GM10847 (cell line): Measurements from ENCODE around the gene KIR3DL2.
"Not testable (repeated sequence)": the region's sequence is repeated elsewhere in the genome, so short reads cannot be mapped to it uniquely, and the experiment has no call there.

Experiments
- POLR2A ChIP-seq: IDR thresholded peaks from 2 replicates; pipeline ENCODE4 v1.6.1; 2011; ENCODE audit not compliant: insufficient read length; ENCODE audit errors: extremely low read depth

The KIR3DL2 gene

DNA sequence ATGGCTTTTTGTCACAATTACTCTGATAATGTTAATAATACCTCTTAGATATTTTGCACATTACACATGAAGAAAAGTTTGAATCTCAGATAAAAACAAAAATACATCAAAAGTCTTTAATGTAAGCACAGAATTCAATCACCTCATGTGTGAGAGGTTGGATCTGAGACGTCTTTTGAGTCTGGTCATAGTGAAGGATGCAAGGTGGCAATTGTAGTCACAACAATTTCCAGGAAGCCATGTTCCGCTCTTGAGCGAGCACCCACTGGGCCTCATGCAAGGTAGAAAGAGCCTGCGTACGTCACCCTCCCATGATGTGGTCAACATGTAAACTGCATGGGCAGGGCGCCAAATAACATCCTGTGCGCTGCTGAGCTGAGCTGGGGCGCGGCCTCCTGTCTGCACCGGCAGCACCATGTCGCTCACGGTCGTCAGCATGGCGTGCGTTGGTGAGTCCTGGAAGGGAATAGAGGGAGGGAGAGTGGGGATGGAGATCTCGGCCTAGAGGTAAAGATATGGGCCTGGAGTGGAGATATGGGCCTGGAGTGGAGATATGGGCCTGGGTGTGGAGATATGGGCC, at the start of gene KIR3DL2:
KIR3DL2 (plus strand) TSS at position 383 of the 580 bp plus-strand sequence; CDS start at position 416, 33 bp downstream.
- not testable (repeated sequence) for TF ChIP-seq POLR2A

DNA sequence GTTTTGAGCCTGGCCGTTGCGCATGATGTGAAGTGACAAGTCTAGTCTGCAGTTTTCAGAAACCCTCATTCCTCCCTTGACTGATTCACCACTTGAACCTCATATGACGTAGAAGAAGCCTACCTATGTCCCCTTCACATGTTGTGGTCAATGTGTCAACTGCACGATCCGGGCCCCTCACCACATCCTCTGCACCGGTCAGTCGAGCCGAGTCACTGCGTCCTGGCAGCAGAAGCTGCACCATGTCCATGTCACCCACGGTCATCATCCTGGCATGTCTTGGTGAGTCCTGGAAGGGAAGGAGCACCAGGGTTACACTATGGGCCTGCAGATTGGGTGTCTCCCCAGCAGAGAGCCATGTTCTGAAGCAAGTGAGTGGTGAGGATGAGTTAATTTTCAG, 46.8 kb upstream of the KIR3DL2 start, which contains the start of gene KIR2DL4:
KIR2DL4 (plus strand) TSS at position 201 of the 400 bp plus-strand sequence; CDS start at position 243, 42 bp downstream.
- TF ChIP-seq POLR2A, result no peak

GRCh38 chr19:54804101-54804500, 46.1 kb upstream of the KIR3DL2 start:
- no peak for TF ChIP-seq POLR2A

- no peak for TF ChIP-seq POLR2A
Observed at GRCh38 chr19:54804571-54804970, 45.7 kb upstream of the KIR3DL2 start.

DNA sequence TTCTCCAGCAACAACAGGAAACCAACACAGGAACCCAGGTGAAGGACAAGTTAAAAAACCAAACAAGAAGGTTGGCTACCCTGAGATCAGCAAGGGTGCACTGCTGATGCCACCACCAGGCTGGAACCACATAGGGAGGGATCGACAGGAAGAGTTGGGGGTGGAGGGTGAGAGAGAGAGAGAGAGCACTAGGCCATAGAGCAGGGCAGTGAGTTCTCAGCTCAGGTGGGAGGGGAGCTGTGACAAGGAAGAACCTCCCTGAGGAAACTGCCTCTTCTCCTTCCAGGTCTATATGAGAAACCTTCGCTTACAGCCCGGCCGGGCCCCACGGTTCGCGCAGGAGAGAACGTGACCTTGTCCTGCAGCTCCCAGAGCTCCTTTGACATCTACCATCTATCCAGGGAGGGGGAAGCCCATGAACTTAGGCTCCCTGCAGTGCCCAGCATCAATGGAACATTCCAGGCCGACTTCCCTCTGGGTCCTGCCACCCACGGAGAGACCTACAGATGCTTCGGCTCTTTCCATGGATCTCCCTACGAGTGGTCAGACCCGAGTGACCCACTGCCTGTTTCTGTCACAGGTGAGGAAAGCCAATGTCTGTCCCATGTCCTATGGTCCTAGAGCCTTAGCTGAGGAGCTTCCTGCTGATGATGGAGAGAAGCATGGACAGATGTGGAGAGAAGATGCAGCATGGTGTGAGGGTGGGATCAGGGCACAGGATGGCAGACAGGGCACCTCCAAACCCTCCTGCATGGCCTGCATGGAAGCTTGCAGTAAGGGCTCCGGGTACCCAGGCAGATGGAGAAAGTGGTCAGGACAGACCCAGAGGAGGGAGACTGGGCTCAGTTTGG, 44.4 kb upstream of the KIR3DL2 start:
- no peak for TF ChIP-seq POLR2A

- no peak for TF ChIP-seq POLR2A
Observed at GRCh38 chr19:54806516-54806838, 43.8 kb upstream of the KIR3DL2 start.

DNA sequence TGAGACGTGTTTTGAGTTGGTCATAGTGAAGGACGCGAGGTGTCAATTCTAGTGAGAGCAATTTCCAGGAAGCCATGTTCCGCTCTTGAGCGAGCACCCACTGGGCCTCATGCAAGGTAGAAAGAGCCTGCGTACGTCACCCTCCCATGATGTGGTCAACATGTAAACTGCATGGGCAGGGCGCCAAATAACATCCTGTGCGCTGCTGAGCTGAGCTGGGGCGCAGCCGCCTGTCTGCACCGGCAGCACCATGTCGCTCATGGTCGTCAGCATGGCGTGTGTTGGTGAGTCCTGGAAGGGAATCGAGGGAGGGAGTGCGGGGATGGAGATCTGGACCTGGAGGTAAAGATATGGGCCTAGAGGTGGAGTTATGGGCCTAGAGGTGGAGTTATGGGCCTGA, 34.0 kb upstream of the KIR3DL2 start, which contains the start of gene KIR3DL1:
KIR3DL1 (plus strand) TSS at position 218 of the 400 bp plus-strand sequence.
- TF ChIP-seq POLR2A, result not testable (repeated sequence)

- no peak for TF ChIP-seq POLR2A
Observed at GRCh38 chr19:54817670-54818536, 32.3 kb upstream of the KIR3DL2 start.

DNA sequence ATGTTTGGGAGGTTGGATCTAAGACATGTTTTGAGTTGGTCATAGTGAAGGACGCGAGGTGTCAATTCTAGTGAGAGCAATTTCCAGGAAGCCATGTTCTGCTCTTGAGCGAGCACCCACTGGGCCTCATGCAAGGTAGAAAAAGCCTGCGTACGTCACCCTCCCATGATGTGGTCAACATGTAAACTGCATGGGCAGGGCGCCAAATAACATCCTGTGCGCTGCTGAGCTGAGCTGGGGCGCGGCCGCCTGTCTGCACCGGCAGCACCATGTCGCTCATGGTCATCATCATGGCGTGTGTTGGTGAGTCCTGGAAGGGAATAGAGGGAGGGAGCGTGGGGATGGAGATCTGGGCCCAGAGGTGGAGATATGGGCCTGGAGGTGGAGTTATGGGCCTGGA, 17.7 kb upstream of the KIR3DL2 start, which contains the start of gene KIR2DS4:
KIR2DS4 (plus strand) TSS at position 181 of the 400 bp plus-strand sequence.
- not testable (repeated sequence) for TF ChIP-seq POLR2A

GRCh38 chr19:54850930-54851329, 687 bp downstream of the KIR3DL2 start:
- no peak for TF ChIP-seq POLR2A

DNA sequence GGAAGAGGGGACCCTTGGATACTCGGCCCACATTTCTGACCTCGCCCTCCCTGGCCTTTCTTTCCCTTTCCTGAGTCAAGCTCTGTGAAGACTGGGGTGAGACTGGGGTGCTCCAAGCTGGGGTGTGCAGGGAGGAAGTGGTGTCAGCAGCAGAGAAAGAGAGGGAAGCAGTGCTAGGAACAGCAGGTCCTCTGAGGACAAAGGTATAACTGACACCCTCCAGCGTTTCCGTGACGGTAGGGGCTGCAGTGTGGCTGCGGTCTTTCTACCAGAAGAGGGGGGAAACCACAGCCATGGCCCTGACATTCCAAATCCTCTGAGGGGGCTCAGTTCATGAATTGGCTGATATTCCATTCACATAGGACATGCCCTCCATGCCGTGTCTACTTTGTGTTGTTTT, 1.1 kb downstream of the KIR3DL2 start:
- TF ChIP-seq POLR2A, result no peak

DNA sequence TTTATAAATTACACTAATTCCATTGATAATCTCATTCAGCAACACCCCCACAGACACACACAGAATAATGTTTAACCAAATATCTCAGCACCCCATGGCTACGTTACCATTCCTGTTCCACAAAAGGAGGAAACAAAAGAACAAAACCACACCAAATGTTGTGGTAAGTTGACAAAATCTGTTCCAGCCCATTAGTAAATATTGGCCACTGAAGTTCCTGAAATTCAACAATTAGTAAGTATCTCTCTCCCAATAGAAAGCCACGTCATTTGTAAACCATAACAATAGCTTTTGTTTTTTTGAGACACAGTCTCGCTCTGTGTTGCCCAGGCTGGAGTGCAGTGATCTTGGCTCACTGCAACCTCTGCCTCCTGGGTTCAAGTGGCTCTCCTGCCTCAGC, 21.5 kb downstream of the KIR3DL2 start:
- TF ChIP-seq POLR2A, result no peak

GRCh38 chr19:54873990-54874389, 23.7 kb downstream of the KIR3DL2 start, which contains the start of gene FCAR:
Gene FCAR (plus strand): TSS chr19:54874235. CDS start chr19:54874290, 55 bp downstream.
- TF ChIP-seq POLR2A, result no peak

DNA sequence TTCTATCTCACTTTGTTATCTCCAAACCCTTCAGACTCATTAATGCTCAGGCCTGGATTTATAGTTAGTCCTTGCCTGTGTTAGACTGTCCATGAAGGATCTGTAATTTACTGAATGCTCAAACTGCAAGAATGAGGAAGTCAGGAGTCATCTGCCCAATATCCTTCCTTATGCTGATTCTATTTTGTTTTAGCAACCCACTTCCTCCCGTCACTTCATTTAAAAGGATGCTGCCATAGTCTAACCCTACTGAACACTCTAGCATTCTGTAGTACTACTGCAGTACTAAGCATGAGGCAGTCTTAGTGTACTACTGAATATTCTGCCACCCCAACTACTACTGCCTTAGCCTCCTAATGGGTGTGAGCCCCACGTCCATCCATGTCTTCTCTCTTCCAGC, 25.3 kb downstream of the KIR3DL2 start:
- TF ChIP-seq POLR2A, result no peak

DNA sequence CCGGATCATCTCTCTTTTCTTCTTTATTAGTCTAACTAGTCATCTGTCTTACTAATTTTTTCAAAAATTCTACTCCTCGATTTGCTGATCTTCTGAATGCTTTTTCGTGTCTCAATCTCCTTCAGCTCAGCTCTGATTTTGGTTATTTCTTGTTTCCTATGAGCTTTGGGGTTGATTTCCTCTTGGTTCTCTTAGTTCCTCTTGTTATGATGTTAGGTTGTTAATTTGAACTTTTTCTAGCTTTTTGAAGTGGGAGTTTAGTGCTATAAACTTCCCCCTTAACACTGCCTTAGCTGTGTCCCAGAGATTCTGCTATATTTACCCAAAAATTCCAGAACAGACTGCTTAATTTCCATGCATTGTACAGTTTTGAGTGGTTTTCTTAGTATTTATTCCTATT, 27.2 kb downstream of the KIR3DL2 start:
- TF ChIP-seq POLR2A, result no peak

- TF ChIP-seq POLR2A, result no peak
Observed at GRCh38 chr19:54881884-54882283, 31.6 kb downstream of the KIR3DL2 start.

DNA sequence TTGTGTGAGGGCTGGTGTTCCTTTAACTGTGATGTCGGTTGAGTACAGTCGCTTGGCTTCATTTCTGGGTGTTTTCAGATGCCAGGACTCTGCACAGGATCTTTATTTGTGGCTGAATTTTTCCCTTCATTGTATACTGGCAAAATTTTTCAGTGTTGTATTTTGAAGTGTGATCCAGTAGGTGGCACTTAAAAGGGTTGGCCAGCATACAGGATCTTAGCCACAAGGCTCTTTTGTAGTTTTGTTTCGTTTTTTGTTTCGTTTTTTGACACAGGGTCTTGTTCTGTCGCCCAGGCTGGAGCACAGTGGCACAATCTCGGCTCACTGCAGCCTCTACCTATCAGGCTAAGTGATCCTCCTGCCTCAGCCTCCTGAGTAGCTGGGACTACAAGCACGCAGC, 32.5 kb downstream of the KIR3DL2 start:
- TF ChIP-seq POLR2A, result no peak
